Liver (tissue), 3 donors: Measurements from ENCODE around the gene SNAI3.

Experiments
- ATF3 ChIP-seq: IDR thresholded peaks from 2 replicates; pipeline ENCODE4 v1.6.1; 2016; ENCODE audit warnings: antibody characterized with exemption
- CTCF ChIP-seq: fragments of 150-350 bp; IDR thresholded peaks from 2 replicates; pipeline ENCODE4 v1.5.1; 2017; ENCODE audit warnings: improper control_type of control experiment, low read depth, low read length; ENCODE audit not compliant: missing input control
- EGR1 ChIP-seq, 2 donors: IDR thresholded peaks; 2 replicates each; pipeline ENCODE4 v1.6.1; 2016 to 2018; ENCODE audit warnings: antibody characterized with exemption in 2 of 2, low read depth in 2 of 2
- FOXA1 ChIP-seq: IDR thresholded peaks from 2 replicates; pipeline ENCODE4 v1.6.1; 2016; ENCODE audit warnings: antibody characterized with exemption
- GABPA ChIP-seq, 2 donors: IDR thresholded peaks in 1 of 2; conservative IDR thresholded peaks in 1 of 2; 2 replicates each; pipeline ENCODE4 v1.6.1; 2016; ENCODE audit warnings: antibody characterized with exemption in 2 of 2, mild to moderate bottlenecking in 1 of 2, moderate library complexity in 1 of 2
- JUND ChIP-seq, 2 donors: IDR thresholded peaks; 2 replicates each; pipeline ENCODE4 v1.6.1; 2016; ENCODE audit warnings: antibody characterized with exemption in 2 of 2
- MAX ChIP-seq: IDR thresholded peaks from 2 replicates; pipeline ENCODE4 v1.6.1; 2016; ENCODE audit warnings: antibody characterized with exemption
- RAD21 ChIP-seq, 2 donors: IDR thresholded peaks; 2 replicates each; pipeline ENCODE4 v1.6.1; 2016; ENCODE audit warnings: antibody characterized with exemption in 2 of 2, mild to moderate bottlenecking in 2 of 2
- REST ChIP-seq: IDR thresholded peaks from 2 replicates; pipeline ENCODE4 v1.6.1; 2016; ENCODE audit warnings: antibody characterized with exemption, mild to moderate bottlenecking
- RXRA ChIP-seq, 2 donors: IDR thresholded peaks; 2 replicates each; pipeline ENCODE4 v1.6.1; 2017 to 2018; ENCODE audit warnings: antibody characterized with exemption in 2 of 2, mild to moderate bottlenecking in 1 of 2
- TAF1 ChIP-seq: conservative IDR thresholded peaks from 2 replicates; pipeline ENCODE4 v1.6.1; 2016; ENCODE audit warnings: antibody characterized with exemption, mild to moderate bottlenecking
- ZBTB33 ChIP-seq: IDR thresholded peaks from 2 replicates; pipeline ENCODE4 v1.6.1; 2016; ENCODE audit warnings: antibody characterized with exemption
- donor health status: healthy.
- donor health status: healthy.

GRCh38 chr16:88650749-88651275 lies 35.5 kb downstream of the SNAI3 start, which contains the start of gene CYBA:
- TF ChIP-seq CTCF (no peak), RXRA (IDR thresholded peaks at IDR 0.05) (no peak), FOXA1 (no peak), MAX (no peak), JUND (IDR thresholded peaks at IDR 0.05) (no peak), GABPA (IDR thresholded peaks at IDR 0.05 in 1 of 2, conservative IDR thresholded peaks at IDR 0.05 in 1 of 2) (no peak), TAF1 (no peak), REST (no peak), ZBTB33 (no peak), RAD21 (IDR thresholded peaks at IDR 0.05) (no peak), EGR1 (IDR thresholded peaks at IDR 0.05; ENCODE audit: low read depth in 2 of 2) (no peak), ATF3 (no peak)
